D341Med (cell line): ENCODE data around the gene ATP6V1B1.

Experiments used
- DNase-seq: peaks from one replicate; pipeline ENCODE4 v3.0.0; 2012; ENCODE audit warnings: low spot score

The ATP6V1B1 gene

GRCh38 chr2:70966681-70967080 lies 31.0 kb downstream of the ATP6V1B1 start:
- DNase-seq: no peak

GRCh38 chr2:70967189-70967588 lies 31.5 kb downstream of the ATP6V1B1 start:
- DNase-seq: no peak

- no peak for DNase-seq
Measured at GRCh38 chr2:70974592-70974991, 38.9 kb downstream of the ATP6V1B1 start.

- no peak for DNase-seq
Measured at GRCh38 chr2:70975237-70975636, 39.5 kb downstream of the ATP6V1B1 start.

- no peak for DNase-seq
Measured at GRCh38 chr2:70977605-70978205, 42.0 kb downstream of the ATP6V1B1 start.

- DNase-seq: no peak
Measured at GRCh38 chr2:70978341-70979179, 42.9 kb downstream of the ATP6V1B1 start, which contains the start of gene ANKRD53. ANKRD53 (plus strand) TSS chr2:70978630; CDS start chr2:70978646, 16 bp downstream.

GRCh38 chr2:70979180-70979488 lies 43.4 kb downstream of the ATP6V1B1 start:
- no peak for DNase-seq

GRCh38 chr2:70979626-70980025 lies 43.9 kb downstream of the ATP6V1B1 start:
- no peak for DNase-seq

- no peak for DNase-seq
Measured at GRCh38 chr2:70981421-70981820, 45.7 kb downstream of the ATP6V1B1 start.

- DNase-seq: no peak
Measured at GRCh38 chr2:70981866-70982810, 46.4 kb downstream of the ATP6V1B1 start.

GRCh38 chr2:70982971-70983370 lies 47.3 kb downstream of the ATP6V1B1 start:
- no peak for DNase-seq

- DNase-seq: no peak
Measured at GRCh38 chr2:70983506-70984227, 48.0 kb downstream of the ATP6V1B1 start.

GRCh38 chr2:70984228-70984575 lies 48.5 kb downstream of the ATP6V1B1 start:
- DNase-seq: no peak

- DNase-seq: peak; percentile 76
Measured at GRCh38 chr2:70984576-70985282, 49.0 kb downstream of the ATP6V1B1 start.

GRCh38 chr2:70985283-70985688 lies 49.6 kb downstream of the ATP6V1B1 start:
- DNase-seq: no peak

- no peak for DNase-seq
Measured at GRCh38 chr2:70985956-70986355, 50.3 kb downstream of the ATP6V1B1 start.

- no peak for DNase-seq
Measured at GRCh38 chr2:70986499-70987189, 50.9 kb downstream of the ATP6V1B1 start.

- no peak for DNase-seq
Measured at GRCh38 chr2:70987386-70987785, 51.7 kb downstream of the ATP6V1B1 start.

- no peak for DNase-seq
Measured at GRCh38 chr2:70988151-70988550, 52.5 kb downstream of the ATP6V1B1 start.

GRCh38 chr2:70988726-70989648 lies 53.3 kb downstream of the ATP6V1B1 start:
- DNase-seq: no peak
